Measurements from ENCODE around the gene RNF141.

RNF141 gene

GRCh38 chr11:10550503-10551289 lies 9.7 kb upstream of the RNF141 start:
- no peak overlapping the region for H3K4me2 ChIP-seq (ENCODE audit: insufficient read depth, low read length)
- no peak overlapping the region for H3K4me3 ChIP-seq (ENCODE audit: low read depth in 1 of 2, low read length in 2 of 2)
- ATAC-seq (ENCODE audit: insufficient read depth, low read depth) = no peak
- H3K27ac ChIP-seq (ENCODE audit: low read length) = no peak overlapping the region
- H3K9ac ChIP-seq (ENCODE audit: low read depth, low read length) = no peak overlapping the region
- DNase-seq = no peak
- no peaks in the 10 kb centered on the region for H3K9me3 ChIP-seq (ENCODE audit: insufficient read depth, low read length, severe bottlenecking)
- no peaks in the 10 kb centered on the region for H3K36me3 ChIP-seq (ENCODE audit: insufficient read depth, low read length)
- no peak overlapping the region for H2AFZ ChIP-seq (ENCODE audit: low read depth, low read length)
- TF ChIP-seq EZH2 (IDR thresholded peaks at IDR 0.05; ENCODE audit: borderline replicate concordance, low read depth, low read length, severe bottlenecking) (no peak), CTCF (IDR thresholded peaks at IDR 0.05; ENCODE audit: borderline replicate concordance, extremely low read depth, low read length, poor library complexity, severe bottlenecking) (no peak)
- peaks cover 6% of the 10 kb centered on the region for H3K27me3 ChIP-seq (ENCODE audit: insufficient read depth, low read length, poor library complexity)
- H3K79me2 ChIP-seq (ENCODE audit: insufficient read depth, low read length) = no peaks in the 10 kb centered on the region
- no peaks in the 10 kb centered on the region for H4K20me1 ChIP-seq (ENCODE audit: insufficient read depth, low read length)
- H3K4me1 ChIP-seq (ENCODE audit: insufficient read depth, low read length) = no peaks in the 10 kb centered on the region

GRCh38 chr11:10544491-10545465 lies 3.8 kb upstream of the RNF141 start:
- peaks cover 14% of the 10 kb centered on the region for H3K4me1 ChIP-seq (ENCODE audit: insufficient read depth, low read length)
- ATAC-seq (ENCODE audit: insufficient read depth, low read depth) (no peak), DNase-seq (peak; percentile 10)
- peaks cover 10% of the 10 kb centered on the region for H3K79me2 ChIP-seq (ENCODE audit: insufficient read depth, low read length)
- H3K4me2 ChIP-seq (ENCODE audit: insufficient read depth, low read length) = no peak overlapping the region
- H3K9me3 ChIP-seq (ENCODE audit: insufficient read depth, low read length, severe bottlenecking) = peaks cover 4% of the 10 kb centered on the region
- no peak overlapping the region for H3K27ac ChIP-seq (ENCODE audit: low read length)
- H2AFZ ChIP-seq (ENCODE audit: low read depth, low read length) = no peak overlapping the region
- H3K9ac ChIP-seq (ENCODE audit: low read depth, low read length) = no peak overlapping the region
- H4K20me1 ChIP-seq (ENCODE audit: insufficient read depth, low read length) = no peaks in the 10 kb centered on the region
- H3K36me3 ChIP-seq (ENCODE audit: insufficient read depth, low read length) = no peaks in the 10 kb centered on the region
- TF ChIP-seq CTCF (IDR thresholded peaks at IDR 0.05; ENCODE audit: borderline replicate concordance, extremely low read depth, low read length, poor library complexity, severe bottlenecking) (no peak), EZH2 (IDR thresholded peaks at IDR 0.05; ENCODE audit: borderline replicate concordance, low read depth, low read length, severe bottlenecking) (no peak)
- no peak overlapping the region for H3K4me3 ChIP-seq (ENCODE audit: low read depth in 1 of 2, low read length in 2 of 2)
- H3K27me3 ChIP-seq (ENCODE audit: insufficient read depth, low read length, poor library complexity) = peaks cover 3% of the 10 kb centered on the region

GRCh38 chr11:10543782-10544181 lies 2.8 kb upstream of the RNF141 start:
- Histone ChIP-seq H2AFZ (ENCODE audit: low read depth, low read length) (no peak overlapping the region), H3K9me3 (ENCODE audit: insufficient read depth, low read length, severe bottlenecking) (peaks cover 4% of the 10 kb centered on the region), H4K20me1 (ENCODE audit: insufficient read depth, low read length) (no peaks in the 10 kb centered on the region), H3K27me3 (ENCODE audit: insufficient read depth, low read length, poor library complexity) (no peaks in the 10 kb centered on the region), H3K9ac (ENCODE audit: low read depth, low read length) (no peak overlapping the region), H3K4me3 (ENCODE audit: low read depth in 1 of 2, low read length in 2 of 2) (no peak overlapping the region), H3K36me3 (ENCODE audit: insufficient read depth, low read length) (no peaks in the 10 kb centered on the region), H3K4me2 (ENCODE audit: insufficient read depth, low read length) (no peak overlapping the region), H3K27ac (ENCODE audit: low read length) (no peak overlapping the region), H3K79me2 (ENCODE audit: insufficient read depth, low read length) (peaks cover 15% of the 10 kb centered on the region), H3K4me1 (ENCODE audit: insufficient read depth, low read length) (peaks cover 21% of the 10 kb centered on the region)
- DNase-seq (no peak), ATAC-seq (ENCODE audit: insufficient read depth, low read depth) (no peak)
- TF ChIP-seq EZH2 (IDR thresholded peaks at IDR 0.05; ENCODE audit: borderline replicate concordance, low read depth, low read length, severe bottlenecking) = no peak
- TF ChIP-seq CTCF (IDR thresholded peaks at IDR 0.05; ENCODE audit: borderline replicate concordance, extremely low read depth, low read length, poor library complexity, severe bottlenecking) = no peak
